ENCODE results near the gene ELOVL3.

ELOVL3 gene

DNA sequence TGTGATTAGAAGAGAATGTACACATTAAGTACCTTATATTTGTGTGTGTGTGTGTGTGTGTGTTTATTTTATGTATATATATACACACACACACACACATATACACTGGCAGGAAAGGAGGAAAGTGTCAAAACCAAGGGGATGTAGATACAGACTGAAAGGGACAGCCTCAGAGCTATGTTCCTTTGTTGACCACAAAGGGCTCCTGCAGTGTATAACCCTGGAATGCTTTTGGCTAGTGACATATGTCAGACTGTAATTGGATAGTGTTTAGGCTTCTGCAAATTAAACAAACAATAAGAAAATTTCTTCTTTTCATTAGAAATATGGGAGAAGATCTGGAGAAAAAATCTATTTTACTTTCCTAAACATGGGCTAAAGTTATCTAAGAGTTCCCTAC lies 35.1 kb downstream of the ELOVL3 start:
- no peak for TF ChIP-seq FOXP2 (optimal IDR thresholded peaks at IDR 0.05; ENCODE audit: borderline replicate concordance, extremely low read depth, extremely low read length, insufficient read depth)
- TF ChIP-seq TAF1 (IDR thresholded peaks at IDR 0.05; ENCODE audit: borderline replicate concordance, insufficient read depth, low read length), result no peak
- TF ChIP-seq SIN3A (IDR thresholded peaks at IDR 0.05; ENCODE audit: borderline replicate concordance, insufficient read depth, low read length), result no peak
- TF ChIP-seq, protein P1, sequence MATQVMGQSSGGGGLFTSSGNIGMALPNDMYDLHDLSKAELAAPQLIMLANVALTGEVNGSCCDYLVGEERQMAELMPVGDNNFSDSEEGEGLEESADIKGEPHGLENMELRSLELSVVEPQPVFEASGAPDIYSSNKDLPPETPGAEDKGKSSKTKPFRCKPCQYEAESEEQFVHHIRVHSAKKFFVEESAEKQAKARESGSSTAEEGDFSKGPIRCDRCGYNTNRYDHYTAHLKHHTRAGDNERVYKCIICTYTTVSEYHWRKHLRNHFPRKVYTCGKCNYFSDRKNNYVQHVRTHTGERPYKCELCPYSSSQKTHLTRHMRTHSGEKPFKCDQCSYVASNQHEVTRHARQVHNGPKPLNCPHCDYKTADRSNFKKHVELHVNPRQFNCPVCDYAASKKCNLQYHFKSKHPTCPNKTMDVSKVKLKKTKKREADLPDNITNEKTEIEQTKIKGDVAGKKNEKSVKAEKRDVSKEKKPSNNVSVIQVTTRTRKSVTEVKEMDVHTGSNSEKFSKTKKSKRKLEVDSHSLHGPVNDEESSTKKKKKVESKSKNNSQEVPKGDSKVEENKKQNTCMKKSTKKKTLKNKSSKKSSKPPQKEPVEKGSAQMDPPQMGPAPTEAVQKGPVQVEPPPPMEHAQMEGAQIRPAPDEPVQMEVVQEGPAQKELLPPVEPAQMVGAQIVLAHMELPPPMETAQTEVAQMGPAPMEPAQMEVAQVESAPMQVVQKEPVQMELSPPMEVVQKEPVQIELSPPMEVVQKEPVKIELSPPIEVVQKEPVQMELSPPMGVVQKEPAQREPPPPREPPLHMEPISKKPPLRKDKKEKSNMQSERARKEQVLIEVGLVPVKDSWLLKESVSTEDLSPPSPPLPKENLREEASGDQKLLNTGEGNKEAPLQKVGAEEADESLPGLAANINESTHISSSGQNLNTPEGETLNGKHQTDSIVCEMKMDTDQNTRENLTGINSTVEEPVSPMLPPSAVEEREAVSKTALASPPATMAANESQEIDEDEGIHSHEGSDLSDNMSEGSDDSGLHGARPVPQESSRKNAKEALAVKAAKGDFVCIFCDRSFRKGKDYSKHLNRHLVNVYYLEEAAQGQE (IDR thresholded peaks at IDR 0.05; ENCODE audit: insufficient read depth in 1 of 2, low read depth in 2 of 2, low read length in 2 of 2), result no peak
- no peak for TF ChIP-seq POLR2AphosphoS5 (IDR thresholded peaks at IDR 0.05; ENCODE audit: low read depth, low read length)

DNA sequence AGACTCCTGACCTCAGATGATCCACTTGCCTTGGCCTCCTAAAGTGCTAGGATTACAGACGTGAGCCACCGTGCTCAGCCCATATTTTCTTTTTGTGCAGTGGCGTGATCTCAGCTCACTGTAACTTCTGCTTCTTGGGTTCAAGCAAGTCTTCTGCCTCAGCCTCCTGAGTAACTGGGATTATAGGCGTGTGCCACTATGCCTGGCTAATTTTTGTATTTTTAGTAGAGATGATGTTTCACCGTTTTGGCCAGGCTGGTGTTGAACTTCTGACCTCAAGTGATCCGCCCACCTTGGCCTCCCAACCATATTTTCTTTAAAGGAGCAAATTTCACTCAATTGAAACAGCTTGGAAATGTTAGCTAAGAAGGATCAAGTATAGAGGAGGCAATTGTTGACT lies 35.7 kb downstream of the ELOVL3 start:
- no peak for TF ChIP-seq TAF1 (IDR thresholded peaks at IDR 0.05; ENCODE audit: borderline replicate concordance, insufficient read depth, low read length)
- TF ChIP-seq, protein P1 (IDR thresholded peaks at IDR 0.05; ENCODE audit: insufficient read depth in 1 of 2, low read depth in 2 of 2, low read length in 2 of 2), result no peak
- no peak for TF ChIP-seq FOXP2 (optimal IDR thresholded peaks at IDR 0.05; ENCODE audit: borderline replicate concordance, extremely low read depth, extremely low read length, insufficient read depth)

DNA sequence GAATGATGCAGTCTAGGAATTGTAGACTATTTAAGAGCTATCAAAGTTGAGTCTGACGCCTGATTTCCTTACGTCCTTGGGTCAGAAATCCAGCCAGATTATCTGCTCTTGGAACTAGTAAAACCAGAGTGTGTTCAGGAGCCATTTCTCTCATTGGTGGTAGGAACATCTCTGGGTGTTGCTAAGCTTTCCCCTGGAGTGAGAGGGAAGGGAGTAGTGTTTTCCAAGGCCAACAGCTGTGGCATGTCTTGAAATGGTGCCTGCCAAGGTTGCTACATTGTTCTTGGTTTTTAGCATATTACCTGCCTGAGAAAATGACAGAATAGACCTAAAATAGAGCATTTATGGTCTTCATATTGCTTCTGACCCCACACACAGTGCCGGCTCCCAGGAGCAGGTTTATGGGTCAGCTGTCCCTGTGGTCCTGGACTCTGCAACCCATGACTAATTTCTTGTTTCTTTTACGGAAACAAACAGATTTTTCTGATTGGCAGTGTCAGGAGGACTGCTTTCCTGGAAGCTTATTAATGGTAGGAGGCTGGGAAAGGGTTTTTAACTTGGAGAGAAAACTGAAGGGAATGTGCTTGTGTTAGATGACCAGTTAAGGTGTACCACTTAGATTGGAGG lies 36.8 kb downstream of the ELOVL3 start:
- TF ChIP-seq TAF1 (IDR thresholded peaks at IDR 0.05; ENCODE audit: borderline replicate concordance, insufficient read depth, low read length), result no peak
- TF ChIP-seq POLR2AphosphoS5 (IDR thresholded peaks at IDR 0.05; ENCODE audit: low read depth, low read length), result no peak
- TF ChIP-seq SIN3A (IDR thresholded peaks at IDR 0.05; ENCODE audit: borderline replicate concordance, insufficient read depth, low read length), result no peak
- TF ChIP-seq, protein P1 (IDR thresholded peaks at IDR 0.05; ENCODE audit: insufficient read depth in 1 of 2, low read depth in 2 of 2, low read length in 2 of 2), result no peak
- TF ChIP-seq FOXP2 (optimal IDR thresholded peaks at IDR 0.05; ENCODE audit: borderline replicate concordance, extremely low read depth, extremely low read length, insufficient read depth), result no peak

DNA sequence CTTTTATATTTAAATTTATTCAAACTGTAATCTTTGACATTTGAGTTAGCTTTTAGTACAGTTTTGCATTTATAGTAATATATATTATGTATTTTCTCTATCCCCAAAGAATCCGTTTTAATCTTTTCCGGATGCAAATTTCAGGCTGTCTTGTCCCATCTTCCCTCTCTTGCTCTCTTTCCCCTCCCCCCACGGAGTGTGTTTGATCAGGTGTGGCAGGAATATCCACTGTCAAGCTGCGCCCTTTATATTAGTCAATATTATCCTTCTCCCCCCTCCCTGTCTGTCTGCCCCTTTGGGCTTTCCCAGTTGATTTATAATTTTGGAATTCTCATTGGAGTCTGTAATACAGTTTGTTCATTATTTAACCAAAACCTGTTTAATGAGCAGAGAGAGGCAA lies 38.3 kb downstream of the ELOVL3 start:
- TF ChIP-seq SIN3A (IDR thresholded peaks at IDR 0.05; ENCODE audit: borderline replicate concordance, insufficient read depth, low read length), result no peak
- no peak for TF ChIP-seq POLR2AphosphoS5 (IDR thresholded peaks at IDR 0.05; ENCODE audit: low read depth, low read length)
- TF ChIP-seq TAF1 (IDR thresholded peaks at IDR 0.05; ENCODE audit: borderline replicate concordance, insufficient read depth, low read length), result no peak
- TF ChIP-seq, protein P1 (IDR thresholded peaks at IDR 0.05; ENCODE audit: insufficient read depth in 1 of 2, low read depth in 2 of 2, low read length in 2 of 2), result no peak

DNA sequence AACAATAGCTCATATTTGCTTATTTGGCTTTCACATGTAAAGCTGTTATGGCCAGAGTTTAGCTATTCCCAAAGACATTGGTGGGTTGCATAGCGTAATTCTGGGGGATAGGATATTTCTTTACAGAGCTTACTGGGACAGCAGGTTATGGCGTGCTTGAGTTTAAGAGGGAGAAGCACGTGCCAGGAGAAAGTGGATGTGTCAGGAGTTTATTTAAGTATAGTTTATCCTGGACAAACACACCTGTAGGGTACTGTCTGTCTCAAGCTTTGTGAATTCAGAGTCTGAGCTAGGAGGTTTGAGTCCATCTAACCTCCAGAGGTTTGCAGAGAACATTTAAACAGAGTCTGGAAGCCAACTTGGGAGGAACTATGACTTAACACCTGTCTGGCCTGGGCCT lies 40.6 kb downstream of the ELOVL3 start:
- TF ChIP-seq POLR2AphosphoS5 (IDR thresholded peaks at IDR 0.05; ENCODE audit: low read depth, low read length), result no peak
- no peak for TF ChIP-seq TAF1 (IDR thresholded peaks at IDR 0.05; ENCODE audit: borderline replicate concordance, insufficient read depth, low read length)
- TF ChIP-seq, protein P1 (IDR thresholded peaks at IDR 0.05; ENCODE audit: insufficient read depth in 1 of 2, low read depth in 2 of 2, low read length in 2 of 2), result no peak
- TF ChIP-seq FOXP2 (optimal IDR thresholded peaks at IDR 0.05; ENCODE audit: borderline replicate concordance, extremely low read depth, extremely low read length, insufficient read depth), result no peak
- no peak for TF ChIP-seq SIN3A (IDR thresholded peaks at IDR 0.05; ENCODE audit: borderline replicate concordance, insufficient read depth, low read length)
